ENCODE measurements around the gene TXLNA. TPM values are rescaled to one million over a fixed set of nuclear protein-coding genes. Genes with fewer than 3 reads are reported as not detected.

TXLNA gene
- total RNA-seq (2022; extraction: Qiagen RNA extraction), result 25.9 to 29.9 TPM (median 26.8 TPM) in 5 replicates

GRCh38 chr1:32179443-32180185 is at the start of gene TXLNA:
TXLNA (plus strand) TSS chr1:32179675; CDS start chr1:32180346, 671 bp downstream.

GRCh38 chr1:32200226-32201010 is 20.9 kb downstream of the TXLNA start, which contains the start of gene CCDC28B:
CCDC28B (plus strand) TSS chr1:32200595; CDS start chr1:32201936, 1,341 bp downstream.

GRCh38 chr1:32205401-32206370 is 26.2 kb downstream of the TXLNA start, which contains the start of gene IQCC:
IQCC (plus strand) TSS chr1:32205671; CDS start chr1:32205682, 11 bp downstream.

GRCh38 chr1:32208891-32209328 is 29.4 kb downstream of the TXLNA start, which contains the start of gene DCDC2B:
DCDC2B (plus strand) TSS chr1:32209089; CDS start chr1:32209094, 5 bp downstream.

GRCh38 chr1:32221980-32222755 is 42.7 kb downstream of the TXLNA start, which contains the start of the genes EIF3I and TMEM234:
EIF3I (plus strand) TSS chr1:32222407; CDS start chr1:32222442, 35 bp downstream.
TMEM234 (minus strand) TSS chr1:32222353; CDS start chr1:32222322, 31 bp downstream.

GRCh38 chr1:32246888-32247273 is 67.4 kb downstream of the TXLNA start, which contains the start of gene FAM167B:
FAM167B (plus strand) TSS chr1:32247222; CDS start chr1:32247422, 200 bp downstream.

Other genes starting within 250 kb of the TXLNA start
- 164 to 188 TPM (median 176 TPM) in 5 replicates for gene PTP4A2, start 241.3 kb upstream of the TXLNA start, total RNA-seq (2022; extraction: Qiagen RNA extraction)
- 121 to 138 TPM (median 137 TPM) in 5 replicates for gene KHDRBS1, start 165.8 kb upstream of the TXLNA start, total RNA-seq (2022; extraction: Qiagen RNA extraction)
- 8.3 to 12.3 TPM (median 10.7 TPM) in 5 replicates for gene TMEM39B, start 106.7 kb upstream of the TXLNA start, total RNA-seq (2022; extraction: Qiagen RNA extraction)
- gene KPNA6, start 71.6 kb upstream of the TXLNA start, total RNA-seq (2022; extraction: Qiagen RNA extraction), result 13.9 to 16.6 TPM (median 14.5 TPM) in 5 replicates
- gene CCDC28B, start 20.9 kb downstream of the TXLNA start, total RNA-seq (2022; extraction: Qiagen RNA extraction), result 1.8 to 2.4 TPM (median 2.0 TPM) in 5 replicates
- 1.2 to 2.4 TPM (median 1.8 TPM) in 5 replicates for gene IQCC, start 26.0 kb downstream of the TXLNA start, total RNA-seq (2022; extraction: Qiagen RNA extraction)
- gene DCDC2B, start 29.4 kb downstream of the TXLNA start, total RNA-seq (2022; extraction: Qiagen RNA extraction), result not detected in 5 replicates
- 8.2 to 9.2 TPM (median 8.7 TPM) in 5 replicates for gene TMEM234, start 42.7 kb downstream of the TXLNA start, total RNA-seq (2022; extraction: Qiagen RNA extraction)
- gene EIF3I, start 42.7 kb downstream of the TXLNA start, total RNA-seq (2022; extraction: Qiagen RNA extraction), result 258 to 281 TPM (median 272 TPM) in 5 replicates
- gene FAM167B, start 67.5 kb downstream of the TXLNA start, total RNA-seq (2022; extraction: Qiagen RNA extraction), result 0.40 to 0.70 TPM (median 0.58 TPM) in 5 replicates
- not detected in 5 replicates for gene LCK, start 71.6 kb downstream of the TXLNA start, total RNA-seq (2022; extraction: Qiagen RNA extraction)
- gene HDAC1, start 112.4 kb downstream of the TXLNA start, total RNA-seq (2022; extraction: Qiagen RNA extraction), result 52.5 to 57.3 TPM (median 53.7 TPM) in 5 replicates
- gene MARCKSL1, start 156.6 kb downstream of the TXLNA start, total RNA-seq (2022; extraction: Qiagen RNA extraction), result 56.5 to 70.2 TPM (median 68.3 TPM) in 5 replicates
- 2.5 to 5.6 TPM (median 4.0 TPM) in 5 replicates for gene FAM229A, start 182.8 kb downstream of the TXLNA start, total RNA-seq (2022; extraction: Qiagen RNA extraction)
- 0.86 TPM in 1 of 5 replicates, not detected in the others for gene TSSK3, start 182.9 kb downstream of the TXLNA start, total RNA-seq (2022; extraction: Qiagen RNA extraction)
- gene BSDC1, start 214.8 kb downstream of the TXLNA start, total RNA-seq (2022; extraction: Qiagen RNA extraction), result 17.3 to 21.5 TPM (median 20.5 TPM) in 5 replicates